Anterior cingulate cortex (tissue), 58 donors: Measurements from ENCODE around the gene GLIPR1L2.
"Not testable (repeated sequence)": the region's sequence is repeated elsewhere in the genome, so short reads cannot be mapped to it uniquely, and the experiment has no call there.

Experiments used
- DNase-seq, 58 donors: peaks; one replicate each; lab custom pipeline; 2025; lab: John Stamatoyannopoulos, UW

GLIPR1L2 gene

GRCh38 chr12:75428767-75429166 is 37.9 kb downstream of the GLIPR1L2 start:
- no peak for DNase-seq

- DNase-seq, result no peak
Observed at GRCh38 chr12:75432924-75433323, 42.0 kb downstream of the GLIPR1L2 start.

GRCh38 chr12:75437564-75437963 is 46.7 kb downstream of the GLIPR1L2 start:
- no peak for DNase-seq

- no peak for DNase-seq
Observed at GRCh38 chr12:75438059-75438754, 47.3 kb downstream of the GLIPR1L2 start.

- no peak for DNase-seq
Observed at GRCh38 chr12:75439048-75439447, 48.2 kb downstream of the GLIPR1L2 start.

- DNase-seq, result no peak
Observed at GRCh38 chr12:75439930-75440329, 49.0 kb downstream of the GLIPR1L2 start.

GRCh38 chr12:75441687-75442449 is 51.0 kb downstream of the GLIPR1L2 start:
- DNase-seq, result not testable (repeated sequence)

GRCh38 chr12:75442454-75442853 is 51.6 kb downstream of the GLIPR1L2 start:
- DNase-seq, result not testable (repeated sequence)

- no peak for DNase-seq
Observed at GRCh38 chr12:75443709-75444108, 52.8 kb downstream of the GLIPR1L2 start.

GRCh38 chr12:75444429-75445136 is 53.7 kb downstream of the GLIPR1L2 start:
- no peak for DNase-seq

GRCh38 chr12:75445137-75445507 is 54.2 kb downstream of the GLIPR1L2 start:
- DNase-seq, result not testable (repeated sequence)

- no peak for DNase-seq
Observed at GRCh38 chr12:75446857-75447256, 56.0 kb downstream of the GLIPR1L2 start.

GRCh38 chr12:75447691-75448393 is 57.0 kb downstream of the GLIPR1L2 start:
- DNase-seq, result no peak

- DNase-seq, result no peak
Observed at GRCh38 chr12:75452675-75453330, 61.9 kb downstream of the GLIPR1L2 start.

- no peak for DNase-seq
Observed at GRCh38 chr12:75455839-75456238, 65.0 kb downstream of the GLIPR1L2 start.

GRCh38 chr12:75457191-75457590 is 66.3 kb downstream of the GLIPR1L2 start:
- no peak for DNase-seq

GRCh38 chr12:75457866-75458265 is 67.0 kb downstream of the GLIPR1L2 start:
- DNase-seq, result not testable (repeated sequence)

GRCh38 chr12:75459755-75460154 is 68.9 kb downstream of the GLIPR1L2 start:
- DNase-seq, result no peak

- DNase-seq, result no peak
Observed at GRCh38 chr12:75460204-75460603, 69.3 kb downstream of the GLIPR1L2 start.
